Nephron (organoid): Measurements from ENCODE around the gene JAK2.

Source experiments
- H3K27ac Mint-ChIP-seq, 3 experiments: 2 replicates each; pipeline ENCODE4 v1.8.0; 2020; ENCODE audit warnings: mixed read lengths in 3 of 3, mild to moderate bottlenecking in 2 of 3, moderate library complexity in 1 of 3
- H3K27me3 Mint-ChIP-seq: 2 replicates; pipeline ENCODE4 v1.8.0; 2021; ENCODE audit warnings: low read depth, mild to moderate bottlenecking, moderate library complexity, mixed read lengths
- H3K36me3 Mint-ChIP-seq: 2 replicates; pipeline ENCODE4 v1.8.0; 2020; ENCODE audit warnings: low read depth, mixed read lengths
- H3K4me1 Mint-ChIP-seq: 2 replicates; pipeline ENCODE4 v1.8.0; 2020; ENCODE audit warnings: mixed read lengths
- H3K4me3 Mint-ChIP-seq, 3 experiments: 2 replicates each; pipeline ENCODE4 v1.8.0; 2020; ENCODE audit warnings: mild to moderate bottlenecking in 3 of 3, mixed read lengths in 3 of 3, moderate library complexity in 2 of 3
- H3K9me3 Mint-ChIP-seq: 2 replicates; pipeline ENCODE4 v1.8.0; 2020; ENCODE audit warnings: mixed read lengths
- TF ChIP-seq, protein P1 (sequence below), 3 experiments: fragments of 200-600 bp; sonication (generic); IDR thresholded peaks; one replicate each; pipeline ENCODE4 v1.5.0; 2021; ENCODE audit warnings: antibody characterized with exemption in 3 of 3; ENCODE audit not compliant: unreplicated experiment in 3 of 3

JAK2 gene

DNA sequence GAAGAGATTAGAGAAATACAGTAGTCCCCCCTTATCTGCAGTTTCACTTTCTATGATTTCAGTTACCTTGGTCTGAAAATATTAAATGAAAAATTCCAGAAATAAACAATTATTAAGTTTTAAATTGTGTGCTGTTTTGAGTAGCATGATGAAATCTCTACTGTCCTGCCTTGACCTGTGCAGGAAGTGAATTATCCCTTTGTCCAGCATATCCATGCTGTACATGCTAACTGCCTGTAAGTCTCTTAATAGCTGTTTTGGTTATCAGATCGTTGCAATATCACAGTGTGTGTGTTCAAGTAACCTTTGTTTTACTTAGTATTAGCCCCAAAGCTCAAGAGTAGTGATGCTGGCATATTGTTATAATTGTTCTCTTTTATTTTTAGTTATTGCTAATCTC is 11.2 kb upstream of the JAK2 start:
- no peaks in the 10 kb centered on the region for H3K36me3 Mint-ChIP-seq
- no peak overlapping the region for H3K27ac Mint-ChIP-seq
- H3K27me3 Mint-ChIP-seq: no peaks in the 10 kb centered on the region
- peaks cover 4% of the 10 kb centered on the region for H3K4me1 Mint-ChIP-seq
- no peak overlapping the region for H3K4me3 Mint-ChIP-seq
- no peaks in the 10 kb centered on the region for H3K9me3 Mint-ChIP-seq
- TF ChIP-seq, protein P1, sequence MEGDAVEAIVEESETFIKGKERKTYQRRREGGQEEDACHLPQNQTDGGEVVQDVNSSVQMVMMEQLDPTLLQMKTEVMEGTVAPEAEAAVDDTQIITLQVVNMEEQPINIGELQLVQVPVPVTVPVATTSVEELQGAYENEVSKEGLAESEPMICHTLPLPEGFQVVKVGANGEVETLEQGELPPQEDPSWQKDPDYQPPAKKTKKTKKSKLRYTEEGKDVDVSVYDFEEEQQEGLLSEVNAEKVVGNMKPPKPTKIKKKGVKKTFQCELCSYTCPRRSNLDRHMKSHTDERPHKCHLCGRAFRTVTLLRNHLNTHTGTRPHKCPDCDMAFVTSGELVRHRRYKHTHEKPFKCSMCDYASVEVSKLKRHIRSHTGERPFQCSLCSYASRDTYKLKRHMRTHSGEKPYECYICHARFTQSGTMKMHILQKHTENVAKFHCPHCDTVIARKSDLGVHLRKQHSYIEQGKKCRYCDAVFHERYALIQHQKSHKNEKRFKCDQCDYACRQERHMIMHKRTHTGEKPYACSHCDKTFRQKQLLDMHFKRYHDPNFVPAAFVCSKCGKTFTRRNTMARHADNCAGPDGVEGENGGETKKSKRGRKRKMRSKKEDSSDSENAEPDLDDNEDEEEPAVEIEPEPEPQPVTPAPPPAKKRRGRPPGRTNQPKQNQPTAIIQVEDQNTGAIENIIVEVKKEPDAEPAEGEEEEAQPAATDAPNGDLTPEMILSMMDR (IDR thresholded peaks at IDR 0.05; ENCODE audit: unreplicated experiment in 3 of 3): no peak

DNA sequence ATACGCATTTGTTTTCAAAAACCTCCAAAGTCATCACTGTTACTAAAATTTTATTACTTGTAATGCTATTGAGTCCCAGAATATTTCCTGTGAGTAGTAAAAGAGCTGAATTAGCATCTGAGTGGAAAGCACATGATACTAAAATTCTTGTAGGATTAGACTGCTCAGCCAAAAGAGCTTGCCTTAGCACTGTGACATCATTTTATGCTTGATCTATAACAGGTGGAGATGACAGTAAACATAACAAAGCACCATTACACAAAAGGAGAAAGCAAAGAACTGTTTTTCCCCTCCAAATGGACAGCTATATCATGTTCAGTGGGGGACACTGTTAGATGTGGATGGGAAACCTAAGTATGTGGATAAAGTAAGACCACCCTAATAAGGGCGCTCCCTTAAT is 5.8 kb upstream of the JAK2 start:
- Mint-ChIP-seq H3K36me3 (no peaks in the 10 kb centered on the region), H3K9me3 (no peaks in the 10 kb centered on the region), H3K27ac (peak overlapping the region; percentile 65 to 79 (median 76)), H3K4me3 (peak overlapping the region in 1 of 3 experiments; percentile 14), H3K4me1 (peaks cover 34% of the 10 kb centered on the region), H3K27me3 (no peaks in the 10 kb centered on the region)
- TF ChIP-seq, protein P1 (IDR thresholded peaks at IDR 0.05; ENCODE audit: unreplicated experiment in 3 of 3): no peak

DNA sequence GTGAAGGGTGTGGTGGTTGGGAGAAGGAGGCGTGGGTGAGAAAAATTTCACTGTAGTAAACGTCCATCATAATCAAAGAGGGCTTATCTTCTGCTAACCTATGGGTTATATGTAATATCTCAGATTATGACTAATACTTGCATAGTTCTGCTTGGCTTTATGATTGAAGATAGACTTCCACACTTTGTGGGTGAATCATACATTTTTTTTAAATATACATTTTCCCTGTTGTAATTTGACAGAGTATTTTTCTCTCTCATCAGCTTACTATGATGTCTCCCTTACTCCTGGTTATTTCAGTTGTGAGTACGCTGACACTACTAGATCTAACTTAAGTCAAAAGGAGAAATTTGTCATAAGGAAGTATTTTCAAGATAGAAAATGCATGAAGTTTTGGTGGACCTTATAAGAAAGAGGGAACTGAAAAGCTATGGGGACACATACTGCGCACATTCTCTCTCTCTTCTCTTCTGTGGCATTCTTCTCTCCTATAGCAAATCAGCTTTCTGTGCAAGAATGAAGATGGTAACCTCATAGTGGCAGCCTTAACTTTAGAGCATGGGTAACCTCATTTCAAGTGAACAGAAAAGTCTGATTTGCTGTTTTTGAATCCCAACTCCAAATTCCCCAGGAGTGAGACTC is 4.9 kb upstream of the JAK2 start:
- no peak overlapping the region for H3K4me3 Mint-ChIP-seq
- TF ChIP-seq, protein P1 (IDR thresholded peaks at IDR 0.05; ENCODE audit: unreplicated experiment in 3 of 3): no peak
- peak overlapping the region in 2 of 3 experiments; percentile 76 to 79 for H3K27ac Mint-ChIP-seq
- no peaks in the 10 kb centered on the region for H3K27me3 Mint-ChIP-seq
- no peaks in the 10 kb centered on the region for H3K36me3 Mint-ChIP-seq
- no peaks in the 10 kb centered on the region for H3K9me3 Mint-ChIP-seq
- H3K4me1 Mint-ChIP-seq: peaks cover 35% of the 10 kb centered on the region

DNA sequence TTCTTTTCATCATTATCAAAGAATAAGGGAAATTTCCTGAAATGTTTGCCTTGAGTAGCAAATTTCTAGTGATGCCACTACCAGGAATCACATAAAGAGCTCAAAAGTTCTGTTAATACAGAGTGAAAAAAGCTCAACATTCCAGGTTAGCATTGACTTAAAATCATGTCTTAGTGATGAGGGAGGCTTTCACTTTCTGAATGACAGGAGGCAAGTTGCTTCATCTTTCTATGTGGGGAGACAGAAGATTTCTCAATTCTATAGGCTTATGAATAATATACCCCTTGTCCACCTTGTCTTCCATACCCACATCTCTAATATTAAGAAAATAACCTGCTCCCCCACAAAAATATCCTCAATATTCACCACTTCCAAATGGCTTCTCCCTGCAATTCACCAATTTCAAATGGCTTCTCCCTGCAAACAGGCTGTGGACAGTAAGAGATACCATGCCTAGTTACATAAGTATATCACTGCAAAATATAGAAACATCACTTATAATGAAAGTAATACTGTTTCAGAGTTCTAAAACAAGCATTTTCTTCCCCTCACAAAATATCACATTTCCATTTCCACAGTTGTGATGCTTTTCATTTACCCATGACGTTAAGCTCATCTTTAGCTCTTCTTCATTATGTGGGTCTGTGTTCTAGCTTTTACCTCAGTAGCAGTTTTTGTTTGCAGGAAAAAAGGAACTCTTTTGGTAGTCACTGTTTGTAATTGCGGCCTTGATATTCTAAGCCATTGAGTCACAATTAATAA is 2.2 kb upstream of the JAK2 start:
- H3K27me3 Mint-ChIP-seq: no peaks in the 10 kb centered on the region
- TF ChIP-seq, protein P1 (IDR thresholded peaks at IDR 0.05; ENCODE audit: unreplicated experiment in 3 of 3): no peak
- H3K9me3 Mint-ChIP-seq: no peaks in the 10 kb centered on the region
- no peaks in the 10 kb centered on the region for H3K36me3 Mint-ChIP-seq
- peak overlapping the region; percentile 7 to 99 (median 89) for H3K27ac Mint-ChIP-seq
- H3K4me3 Mint-ChIP-seq: peak overlapping the region; percentile 35 to 61 (median 54)
- peaks cover 44% of the 10 kb centered on the region for H3K4me1 Mint-ChIP-seq

DNA sequence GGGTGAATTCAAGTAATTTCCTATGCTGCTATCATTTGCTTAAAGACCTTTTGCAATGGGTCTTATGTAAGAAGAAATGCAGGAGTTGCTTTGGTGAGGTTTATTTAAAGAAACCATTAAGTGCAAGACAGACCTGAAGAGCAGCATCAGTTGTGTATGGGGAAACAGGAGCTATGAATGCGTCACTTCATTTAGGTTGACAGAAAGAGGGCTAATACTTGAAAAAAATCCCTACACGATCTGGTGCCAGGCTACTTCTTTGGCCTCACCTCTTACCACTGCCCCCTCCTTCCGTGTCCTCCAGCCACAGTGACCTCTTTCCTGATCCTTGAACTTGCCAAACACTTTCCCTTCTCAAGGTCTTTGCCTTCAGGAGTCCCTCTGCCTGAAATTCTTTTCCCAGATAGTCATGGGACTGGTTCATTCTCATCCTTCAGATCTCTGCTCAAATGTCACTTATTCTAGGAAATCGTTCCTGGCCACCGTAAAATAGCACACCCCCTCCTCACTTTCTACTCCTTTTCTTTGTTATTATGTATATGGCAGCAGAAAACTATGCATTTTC is 1.4 kb upstream of the JAK2 start:
- H3K36me3 Mint-ChIP-seq: no peaks in the 10 kb centered on the region
- TF ChIP-seq, protein P1 (IDR thresholded peaks at IDR 0.05; ENCODE audit: unreplicated experiment in 3 of 3): no peak
- H3K9me3 Mint-ChIP-seq: no peaks in the 10 kb centered on the region
- peak overlapping the region; percentile 89 to 99 (median 99) for H3K27ac Mint-ChIP-seq
- H3K4me1 Mint-ChIP-seq: peaks cover 43% of the 10 kb centered on the region
- peak overlapping the region; percentile 84 to 96 (median 90) for H3K4me3 Mint-ChIP-seq
- H3K27me3 Mint-ChIP-seq: no peaks in the 10 kb centered on the region
